Measurements from ENCODE around the gene KBTBD8.
A peak's percentile ranks its signal among the peaks of the same experiment; 100 is the strongest.

The KBTBD8 gene

GRCh38 chr3:67000009-67000408 is 1.9 kb downstream of the KBTBD8 start:
- DNase-seq: peak; percentile 82 to 94

- peak; percentile 47 for DNase-seq
These were observed 3.2 kb downstream of the KBTBD8 start for GRCh38 chr3:67001086-67001861.

- DNase-seq: no peak
These were observed 7.9 kb downstream of the KBTBD8 start for GRCh38 chr3:67005974-67006373.

GRCh38 chr3:67006460-67006859 is 8.4 kb downstream of the KBTBD8 start:
- no peak for DNase-seq

- no peak for DNase-seq
These were observed 10.3 kb downstream of the KBTBD8 start for GRCh38 chr3:67008388-67008787.

- DNase-seq: no peak
These were observed 11.6 kb downstream of the KBTBD8 start for GRCh38 chr3:67009716-67010115.

- DNase-seq: no peak
These were observed 13.5 kb downstream of the KBTBD8 start for GRCh38 chr3:67011414-67012131.

GRCh38 chr3:67012564-67012963 is 14.5 kb downstream of the KBTBD8 start:
- DNase-seq: no peak

- DNase-seq: no peak
These were observed 17.8 kb downstream of the KBTBD8 start for GRCh38 chr3:67015702-67016484.

GRCh38 chr3:67016522-67017080 is 18.5 kb downstream of the KBTBD8 start:
- no peak for DNase-seq

GRCh38 chr3:67017211-67017610 is 19.1 kb downstream of the KBTBD8 start:
- no peak for DNase-seq

- DNase-seq: no peak
These were observed 20.1 kb downstream of the KBTBD8 start for GRCh38 chr3:67018105-67018788.

GRCh38 chr3:67018789-67019526 is 20.9 kb downstream of the KBTBD8 start:
- no peak for DNase-seq

- no peak for DNase-seq
These were observed 30.1 kb downstream of the KBTBD8 start for GRCh38 chr3:67028001-67028784.

GRCh38 chr3:67030785-67031740 is 33.0 kb downstream of the KBTBD8 start:
- no peak for DNase-seq

GRCh38 chr3:67031986-67032385 is 33.9 kb downstream of the KBTBD8 start:
- DNase-seq: no peak

- no peak for DNase-seq
These were observed 35.0 kb downstream of the KBTBD8 start for GRCh38 chr3:67033079-67033478.

GRCh38 chr3:67034371-67034770 is 36.3 kb downstream of the KBTBD8 start:
- no peak for DNase-seq

GRCh38 chr3:67037615-67038014 is 39.5 kb downstream of the KBTBD8 start:
- DNase-seq: peak; percentile 25

- DNase-seq: no peak
These were observed 46.2 kb downstream of the KBTBD8 start for GRCh38 chr3:67044295-67044694.

Data from inflammatory macrophage treated with lipopolysaccharide for 1 hour (primary cell).